Uterus (tissue), 4 donors: ENCODE measurements around the gene ZFAND4. TPM values are rescaled to one million over a fixed set of nuclear protein-coding genes. Genes with fewer than 3 reads are reported as not detected.

ENCODE experiments used
- DNase-seq, 2 donors: peaks; one replicate each; pipeline ENCODE4 v3.0.0-alpha.2; 2019 to 2020
- H3K27ac ChIP-seq, 2 donors: fragments of 200-600 bp; sonication (generic); 1 replicate in 1 of 2; 2 replicates in 1 of 2; pipeline ENCODE4 v1.5.1; 2016 to 2018
- H3K27me3 ChIP-seq, 2 donors: fragments of 200-600 bp; sonication (generic); one replicate each; pipeline ENCODE4 v1.5.1; 2018 to 2019; ENCODE audit warnings: control low read depth in 1 of 2
- H3K36me3 ChIP-seq, 2 donors: fragments of 200-600 bp; sonication (generic); one replicate each; pipeline ENCODE4 v1.5.1; 2019; ENCODE audit warnings: control low read depth in 1 of 2
- H3K4me1 ChIP-seq, 2 donors: fragments of 200-600 bp; sonication (generic); one replicate each; pipeline ENCODE4 v1.5.1; 2018 to 2019; ENCODE audit warnings: control low read depth in 1 of 2
- H3K4me3 ChIP-seq, 2 donors: fragments of 200-600 bp; sonication (generic); 1 replicate in 1 of 2; 2 replicates in 1 of 2; pipeline ENCODE4 v1.5.1; 2018 to 2019; ENCODE audit warnings: mild to moderate bottlenecking in 1 of 2
- H3K9me3 ChIP-seq, 2 donors: fragments of 200-600 bp; sonication (generic); one replicate each; pipeline ENCODE4 v1.5.1; 2019; ENCODE audit warnings: control low read depth in 1 of 2
- POLR2A ChIP-seq, 2 donors: fragments of 450-650 bp; IDR thresholded peaks; one replicate each; pipeline ENCODE4 v1.6.1; 2016; ENCODE audit warnings: antibody characterized with exemption in 2 of 2, mild to moderate bottlenecking in 1 of 2, moderate library complexity in 1 of 2
- intact Hi-C: fragments of 100-400 bp; cut with DNase I; formaldehyde crosslinking; loops from one replicate; pipeline ENCODE4 v1.15.1; 2023; ENCODE audit warnings: low total_unique reads
- total RNA-seq, 4 donors: library from RNA; depleted of rRNA in 3 of 4; stranded (reverse); fragments of >200 nt in 3 of 4; gene quantifications; one replicate each; pipeline versions ENCODE4 v1.1.0 to v1.2.4, GENCODE V29; 2014 to 2023
- TF ChIP-seq, protein P1 (sequence below), 4 experiments: fragments of 200-600 bp in 2 of 4; fragments of 450-650 bp in 2 of 4; sonication (generic) in 2 of 4; IDR thresholded peaks; one replicate each; pipeline ENCODE4 v1.5.1; 2016 to 2019; ENCODE audit warnings: antibody characterized with exemption in 4 of 4, mild to moderate bottlenecking in 2 of 4, moderate library complexity in 1 of 4
- donor health status: DM: yes; HTN: yes; CAD: no.

The ZFAND4 gene
- total RNA-seq, 4 donors from 2014 or later: 6.1 to 22.5 (median 17.9) TPM

DNA sequence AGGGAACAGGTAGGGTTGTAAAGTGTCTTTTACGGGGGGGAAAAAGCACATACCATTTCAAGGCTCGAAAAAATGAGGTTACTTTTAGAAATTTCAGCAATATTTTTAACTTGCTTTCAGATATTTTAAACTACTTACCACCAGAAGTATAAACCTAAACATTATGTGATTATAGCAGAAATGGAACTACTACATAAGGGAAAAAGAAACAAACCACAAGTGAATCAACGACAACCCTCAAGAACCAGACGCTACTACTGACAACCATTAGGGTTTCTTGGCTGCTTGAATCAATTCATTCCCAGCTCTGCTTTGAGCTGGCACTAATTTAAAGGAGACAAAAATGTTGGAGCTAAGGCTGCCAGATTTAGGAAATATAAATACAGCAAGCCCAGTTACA is 80.1 kb downstream of the ZFAND4 start:
- Histone ChIP-seq H3K4me3 (no peak overlapping the region), H3K4me1 (peaks cover 0 to 7% of the 10 kb centered on the region in 2 donors), H3K27ac (no peak overlapping the region), H3K9me3 (no peaks in the 10 kb centered on the region), H3K27me3 (no peaks in the 10 kb centered on the region), H3K36me3 (no peaks in the 10 kb centered on the region)
- DNase-seq: no peak
- TF ChIP-seq POLR2A (IDR thresholded peaks at IDR 0.05): no peak
- TF ChIP-seq, protein P1, sequence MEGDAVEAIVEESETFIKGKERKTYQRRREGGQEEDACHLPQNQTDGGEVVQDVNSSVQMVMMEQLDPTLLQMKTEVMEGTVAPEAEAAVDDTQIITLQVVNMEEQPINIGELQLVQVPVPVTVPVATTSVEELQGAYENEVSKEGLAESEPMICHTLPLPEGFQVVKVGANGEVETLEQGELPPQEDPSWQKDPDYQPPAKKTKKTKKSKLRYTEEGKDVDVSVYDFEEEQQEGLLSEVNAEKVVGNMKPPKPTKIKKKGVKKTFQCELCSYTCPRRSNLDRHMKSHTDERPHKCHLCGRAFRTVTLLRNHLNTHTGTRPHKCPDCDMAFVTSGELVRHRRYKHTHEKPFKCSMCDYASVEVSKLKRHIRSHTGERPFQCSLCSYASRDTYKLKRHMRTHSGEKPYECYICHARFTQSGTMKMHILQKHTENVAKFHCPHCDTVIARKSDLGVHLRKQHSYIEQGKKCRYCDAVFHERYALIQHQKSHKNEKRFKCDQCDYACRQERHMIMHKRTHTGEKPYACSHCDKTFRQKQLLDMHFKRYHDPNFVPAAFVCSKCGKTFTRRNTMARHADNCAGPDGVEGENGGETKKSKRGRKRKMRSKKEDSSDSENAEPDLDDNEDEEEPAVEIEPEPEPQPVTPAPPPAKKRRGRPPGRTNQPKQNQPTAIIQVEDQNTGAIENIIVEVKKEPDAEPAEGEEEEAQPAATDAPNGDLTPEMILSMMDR (IDR thresholded peaks at IDR 0.05): no peak
- intact Hi-C loops: no loop called here

DNA sequence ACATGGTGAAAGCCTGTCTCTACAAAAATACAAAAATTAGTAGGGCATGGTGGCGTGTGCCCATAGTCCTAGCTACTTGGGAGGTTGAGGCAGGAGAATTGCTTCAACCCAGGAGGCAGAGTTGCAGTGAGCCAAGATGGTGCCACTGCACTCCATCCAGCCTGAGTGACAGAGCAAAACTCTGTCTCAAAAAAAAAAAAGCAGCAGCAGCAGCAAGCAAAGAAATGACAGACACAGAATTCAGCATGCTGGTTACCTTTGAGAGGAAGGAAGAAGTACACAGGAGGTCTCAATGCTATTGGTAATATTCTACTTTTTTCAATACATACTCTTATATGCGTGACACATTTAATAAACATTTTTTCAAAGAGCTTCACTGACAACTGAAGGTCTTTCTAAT is 81.3 kb downstream of the ZFAND4 start:
- intact Hi-C loops: no loop called here
- Histone ChIP-seq H3K27ac (no peak overlapping the region), H3K27me3 (no peaks in the 10 kb centered on the region), H3K9me3 (peaks cover 0 to 4% of the 10 kb centered on the region in 2 donors), H3K4me1 (peaks cover 0 to 7% of the 10 kb centered on the region in 2 donors), H3K36me3 (no peaks in the 10 kb centered on the region), H3K4me3 (no peak overlapping the region)
- TF ChIP-seq POLR2A (IDR thresholded peaks at IDR 0.05): no peak
- DNase-seq: no peak

DNA sequence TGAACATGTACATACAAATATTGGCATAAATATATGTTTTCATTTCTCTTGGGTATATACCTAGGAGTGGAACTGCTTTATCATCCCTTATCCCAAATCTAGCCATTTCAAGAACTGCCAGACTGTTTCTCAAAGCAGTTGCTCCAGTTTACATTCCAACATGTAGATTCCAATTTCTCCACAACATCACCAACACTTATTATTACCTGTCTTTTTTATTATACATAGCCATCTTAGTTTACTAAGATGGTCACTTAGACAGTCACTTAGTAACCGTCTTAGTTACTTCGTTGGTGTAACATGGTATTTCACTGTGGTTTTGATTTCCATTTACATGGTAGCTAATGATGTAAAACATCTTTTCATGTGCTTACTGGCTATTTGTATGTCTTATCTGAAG is 82.7 kb downstream of the ZFAND4 start:
- intact Hi-C loops: no loop called here
- DNase-seq: no peak

DNA sequence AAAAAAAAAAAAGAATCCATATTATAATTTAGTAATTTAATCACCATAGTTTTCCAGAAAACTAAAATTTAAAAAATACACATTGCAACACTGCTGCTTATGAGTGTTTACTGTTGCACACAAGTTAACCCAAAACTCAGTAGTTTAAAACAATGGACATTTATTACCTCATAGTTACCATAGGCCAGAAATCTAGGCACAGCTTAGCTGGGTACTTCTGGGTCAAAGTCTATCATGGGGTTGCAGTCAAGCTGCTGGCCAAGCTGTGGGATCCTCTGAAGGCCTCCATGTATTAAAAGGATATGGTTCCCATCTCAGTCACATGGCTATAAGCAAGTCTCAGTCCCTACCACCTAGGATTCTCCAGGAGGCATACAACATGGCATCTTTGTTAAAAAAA is 83.6 kb downstream of the ZFAND4 start:
- DNase-seq: no peak
- H3K4me3 ChIP-seq: no peak overlapping the region
- H3K27me3 ChIP-seq: no peaks in the 10 kb centered on the region
- TF ChIP-seq, protein P1 (IDR thresholded peaks at IDR 0.05): no peak
- TF ChIP-seq POLR2A (IDR thresholded peaks at IDR 0.05): no peak
- intact Hi-C loops: no loop called here
- H3K27ac ChIP-seq: no peak overlapping the region
- peaks cover 0 to 7% of the 10 kb centered on the region in 2 donors for H3K4me1 ChIP-seq
- peaks cover 0 to 6% of the 10 kb centered on the region in 2 donors for H3K9me3 ChIP-seq
- no peaks in the 10 kb centered on the region for H3K36me3 ChIP-seq

More for the DNA sequence above, 82.7 kb downstream of the ZFAND4 start:
- Histone ChIP-seq H3K27me3 (no peaks in the 10 kb centered on the region), H3K36me3 (no peaks in the 10 kb centered on the region), H3K4me1 (peaks cover 0 to 7% of the 10 kb centered on the region in 2 donors), H3K9me3 (peaks cover 0 to 6% of the 10 kb centered on the region in 2 donors), H3K27ac (no peak overlapping the region), H3K4me3 (no peak overlapping the region)
- TF ChIP-seq POLR2A (IDR thresholded peaks at IDR 0.05): no peak
- TF ChIP-seq, protein P1 (IDR thresholded peaks at IDR 0.05): no peak

DNA sequence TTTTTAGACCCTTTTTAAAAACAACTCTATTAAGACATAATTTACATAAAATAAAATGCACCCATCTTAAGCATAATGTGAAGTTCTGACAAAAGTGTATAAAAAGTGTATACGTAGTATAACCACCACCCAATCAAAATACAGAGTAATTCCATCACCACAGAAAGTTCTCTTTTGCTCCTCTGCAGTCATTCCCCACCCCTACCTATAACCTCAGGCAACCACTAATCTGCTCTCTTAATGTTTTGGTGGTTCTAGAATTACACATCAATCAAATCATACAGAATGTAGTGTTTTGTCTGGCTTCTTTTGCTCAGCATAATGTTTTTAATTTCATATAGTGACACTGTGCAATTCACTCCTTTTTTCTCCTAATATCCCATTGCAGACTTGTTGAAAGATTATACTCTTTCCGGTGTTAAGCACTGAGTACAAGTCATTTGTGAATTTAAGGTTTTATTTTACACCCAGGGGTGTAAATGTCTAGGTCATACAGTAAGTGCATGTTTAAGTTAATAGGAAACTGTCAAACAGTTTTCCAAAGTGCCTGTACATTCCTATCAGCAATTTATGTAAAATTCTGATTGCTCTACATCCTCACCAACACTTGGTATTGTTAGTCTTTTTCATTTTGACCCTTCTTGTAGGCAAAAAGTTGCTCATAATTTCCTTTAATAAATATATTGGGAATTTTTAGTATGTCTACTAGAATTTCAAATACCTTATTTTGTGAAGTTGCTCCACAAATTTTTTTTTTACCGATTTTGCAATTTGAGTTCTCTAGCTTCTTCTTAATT is 86.3 kb downstream of the ZFAND4 start:
- TF ChIP-seq, protein P1 (IDR thresholded peaks at IDR 0.05): no peak
- TF ChIP-seq POLR2A (IDR thresholded peaks at IDR 0.05): no peak
- no peak for DNase-seq
- Histone ChIP-seq H3K27ac (no peak overlapping the region), H3K27me3 (no peaks in the 10 kb centered on the region), H3K4me3 (no peak overlapping the region), H3K36me3 (no peaks in the 10 kb centered on the region), H3K9me3 (peaks cover 0 to 6% of the 10 kb centered on the region in 2 donors), H3K4me1 (no peaks in the 10 kb centered on the region)
- intact Hi-C loops: no loop called here
